Astrocyte (in vitro differentiated cells and primary cell): ENCODE measurements around the gene LUZP2. TPM values are rescaled to one million over a fixed set of nuclear protein-coding genes. Genes with fewer than 3 reads are reported as not detected.

Experiments
- DNase-seq: peaks from one replicate; pipeline ENCODE4 v3.0.0-alpha.2; 2010; ENCODE audit warnings: low read depth
- FAIRE-seq: peaks from 2 replicates; lab custom pipeline; 2011; peaks lifted over from hg19 to GRCh38; lab: Jason Lieb, UNC
- H2AFZ ChIP-seq: 2 replicates; pipeline ENCODE4 v1.6.0; 2012; ENCODE audit warnings: low read depth, low read length, inconsistent platforms
- H3K27ac ChIP-seq: 2 replicates; pipeline ENCODE4 v1.5.1; 2011; ENCODE audit warnings: low read depth, low read length, inconsistent platforms
- H3K27me3 ChIP-seq: 2 replicates; pipeline ENCODE4 v1.6.0; 2011; ENCODE audit warnings: low read length, inconsistent platforms; ENCODE audit not compliant: insufficient read depth
- H3K36me3 ChIP-seq: 2 replicates; pipeline ENCODE4 v1.5.1; 2011; ENCODE audit warnings: low read length, inconsistent platforms; ENCODE audit not compliant: insufficient read depth
- H3K4me1 ChIP-seq: 2 replicates; pipeline ENCODE4 v1.5.1; 2011; ENCODE audit warnings: low read length, inconsistent platforms; ENCODE audit not compliant: insufficient read depth
- H3K4me2 ChIP-seq: 2 replicates; pipeline ENCODE4 v1.6.0; 2012; ENCODE audit warnings: low read length, inconsistent platforms
- H3K4me3 ChIP-seq: 2 replicates; pipeline ENCODE4 v1.5.1; 2011; ENCODE audit warnings: low read depth, mild to moderate bottlenecking, low read length, inconsistent platforms; ENCODE audit not compliant: insufficient read depth
- H3K79me2 ChIP-seq: 2 replicates; pipeline ENCODE4 v1.6.0; 2012; ENCODE audit warnings: mild to moderate bottlenecking, low read length, inconsistent platforms; ENCODE audit not compliant: insufficient read depth
- H3K9ac ChIP-seq: 2 replicates; pipeline ENCODE4 v1.6.0; 2012; ENCODE audit warnings: mild to moderate bottlenecking, low read length, inconsistent platforms
- H3K9me3 ChIP-seq: 2 replicates; pipeline ENCODE4 v1.5.1; 2012; ENCODE audit warnings: low read depth, mild to moderate bottlenecking, low read length, inconsistent platforms; ENCODE audit not compliant: insufficient read depth
- H4K20me1 ChIP-seq: 2 replicates; pipeline ENCODE4 v1.6.0; 2012; ENCODE audit warnings: low read length, inconsistent platforms; ENCODE audit not compliant: insufficient read depth
- H3K27ac Mint-ChIP-seq: one replicate; pipeline ENCODE4 v1.8.0; 2021; ENCODE audit warnings: mild to moderate bottlenecking, mixed read lengths; ENCODE audit not compliant: unreplicated experiment
- H3K27me3 Mint-ChIP-seq: one replicate; pipeline ENCODE4 v1.8.0; 2021; ENCODE audit warnings: low read depth, mixed read lengths; ENCODE audit not compliant: unreplicated experiment
- H3K36me3 Mint-ChIP-seq: one replicate; pipeline ENCODE4 v1.8.0; 2021; ENCODE audit warnings: low read depth, mixed read lengths; ENCODE audit not compliant: unreplicated experiment
- H3K4me1 Mint-ChIP-seq: one replicate; pipeline ENCODE4 v1.8.0; 2021; ENCODE audit warnings: low read depth, mixed read lengths; ENCODE audit not compliant: unreplicated experiment
- H3K4me3 Mint-ChIP-seq: one replicate; pipeline ENCODE4 v1.8.0; 2021; ENCODE audit warnings: mild to moderate bottlenecking, moderate library complexity, mixed read lengths; ENCODE audit not compliant: unreplicated experiment
- H3K9me3 Mint-ChIP-seq: one replicate; pipeline ENCODE4 v1.8.0; 2021; ENCODE audit warnings: mild to moderate bottlenecking, mixed read lengths; ENCODE audit not compliant: unreplicated experiment
- EZH2 ChIP-seq: IDR thresholded peaks from 2 replicates; pipeline ENCODE4 v1.6.1; 2012; ENCODE audit warnings: mild to moderate bottlenecking, low read length, inconsistent platforms; ENCODE audit not compliant: insufficient read depth
- total RNA-seq: library from RNA; stranded (reverse); gene quantifications from 2 replicates; pipeline ENCODE4 v1.2.1, GENCODE V29; 2021
- TF ChIP-seq, protein P1 (sequence below): IDR thresholded peaks from 2 replicates; pipeline ENCODE4 v1.5.1; 2011; ENCODE audit warnings: low read depth, mild to moderate bottlenecking, inconsistent platforms, low read length, moderate library complexity; ENCODE audit not compliant: insufficient read depth

Gene LUZP2
- total RNA-seq, 1 donor from 2014 or later, result 2.3 TPM

DNA sequence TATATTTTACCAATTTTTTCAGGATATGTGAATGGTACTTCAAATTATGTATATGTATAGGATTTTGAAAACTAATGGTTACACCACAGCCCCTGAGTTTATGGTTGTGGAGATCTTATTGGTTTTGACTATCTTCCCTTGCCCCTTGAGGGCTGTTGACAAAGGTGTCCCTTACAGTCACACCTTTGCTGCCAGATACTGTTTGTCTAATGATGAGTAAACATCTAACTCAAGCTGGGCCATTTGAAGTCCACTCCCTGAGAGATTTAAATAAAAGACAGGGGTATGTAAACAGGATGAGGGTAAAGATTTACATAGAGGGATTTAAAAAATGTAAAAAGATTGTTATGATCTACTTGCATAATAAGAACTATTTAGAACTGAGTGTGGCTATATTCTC, 38.9 kb upstream of the LUZP2 start:
- H3K9me3 Mint-ChIP-seq, result peaks cover 2% of the 10 kb centered on the region
- H3K27ac Mint-ChIP-seq, result no peak overlapping the region
- H3K4me3 ChIP-seq, result no peak overlapping the region
- H3K27me3 Mint-ChIP-seq, result no peaks in the 10 kb centered on the region
- no peaks in the 10 kb centered on the region for H3K4me1 Mint-ChIP-seq
- no peaks in the 10 kb centered on the region for H3K36me3 Mint-ChIP-seq
- H3K4me1 ChIP-seq, result no peaks in the 10 kb centered on the region
- no peaks in the 10 kb centered on the region for H3K36me3 ChIP-seq
- no peak overlapping the region for H3K9ac ChIP-seq
- H3K4me2 ChIP-seq, result no peak overlapping the region
- no peak overlapping the region for H3K4me3 Mint-ChIP-seq
- no peak overlapping the region for H3K27ac ChIP-seq
- DNase-seq, result no peak
- no peaks in the 10 kb centered on the region for H3K27me3 ChIP-seq
- no peaks in the 10 kb centered on the region for H3K9me3 ChIP-seq
- H2AFZ ChIP-seq, result no peak overlapping the region
- no peak for FAIRE-seq
- H3K79me2 ChIP-seq, result no peaks in the 10 kb centered on the region
- no peaks in the 10 kb centered on the region for H4K20me1 ChIP-seq
- no peak for TF ChIP-seq EZH2
- TF ChIP-seq, protein P1, sequence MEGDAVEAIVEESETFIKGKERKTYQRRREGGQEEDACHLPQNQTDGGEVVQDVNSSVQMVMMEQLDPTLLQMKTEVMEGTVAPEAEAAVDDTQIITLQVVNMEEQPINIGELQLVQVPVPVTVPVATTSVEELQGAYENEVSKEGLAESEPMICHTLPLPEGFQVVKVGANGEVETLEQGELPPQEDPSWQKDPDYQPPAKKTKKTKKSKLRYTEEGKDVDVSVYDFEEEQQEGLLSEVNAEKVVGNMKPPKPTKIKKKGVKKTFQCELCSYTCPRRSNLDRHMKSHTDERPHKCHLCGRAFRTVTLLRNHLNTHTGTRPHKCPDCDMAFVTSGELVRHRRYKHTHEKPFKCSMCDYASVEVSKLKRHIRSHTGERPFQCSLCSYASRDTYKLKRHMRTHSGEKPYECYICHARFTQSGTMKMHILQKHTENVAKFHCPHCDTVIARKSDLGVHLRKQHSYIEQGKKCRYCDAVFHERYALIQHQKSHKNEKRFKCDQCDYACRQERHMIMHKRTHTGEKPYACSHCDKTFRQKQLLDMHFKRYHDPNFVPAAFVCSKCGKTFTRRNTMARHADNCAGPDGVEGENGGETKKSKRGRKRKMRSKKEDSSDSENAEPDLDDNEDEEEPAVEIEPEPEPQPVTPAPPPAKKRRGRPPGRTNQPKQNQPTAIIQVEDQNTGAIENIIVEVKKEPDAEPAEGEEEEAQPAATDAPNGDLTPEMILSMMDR, result no peak

DNA sequence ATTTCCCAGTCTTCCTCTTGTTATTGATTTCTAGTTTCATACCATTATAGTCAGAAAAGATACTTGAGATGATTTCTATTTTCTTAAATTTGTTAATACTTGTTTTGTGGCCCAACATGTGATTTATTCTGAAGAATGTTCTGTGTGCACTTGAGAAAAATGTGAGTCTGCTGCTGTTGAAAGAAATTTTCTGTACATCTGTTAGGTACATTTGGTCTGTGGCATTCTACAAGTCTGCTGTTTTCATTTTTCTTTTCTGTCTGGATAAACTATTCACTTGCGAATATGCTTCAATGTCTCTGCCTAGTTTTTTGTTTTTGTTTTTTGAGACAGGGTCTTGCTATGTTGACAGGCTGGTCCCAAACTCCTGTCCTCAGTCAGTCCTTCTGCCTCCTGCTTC, 26.4 kb upstream of the LUZP2 start:
- DNase-seq (no peak), FAIRE-seq (no peak)
- Histone ChIP-seq H3K9ac (no peak overlapping the region), H3K79me2 (no peaks in the 10 kb centered on the region), H3K27ac (no peak overlapping the region), H2AFZ (no peak overlapping the region), H3K36me3 (no peaks in the 10 kb centered on the region), H3K27me3 (no peaks in the 10 kb centered on the region), H3K4me2 (no peak overlapping the region), H4K20me1 (no peaks in the 10 kb centered on the region), H3K4me3 (no peak overlapping the region), H3K4me1 (no peaks in the 10 kb centered on the region), H3K9me3 (no peaks in the 10 kb centered on the region)
- Mint-ChIP-seq H3K27me3 (no peaks in the 10 kb centered on the region), H3K9me3 (peaks cover 5% of the 10 kb centered on the region), H3K4me1 (no peaks in the 10 kb centered on the region), H3K4me3 (no peak overlapping the region), H3K36me3 (no peaks in the 10 kb centered on the region), H3K27ac (no peak overlapping the region)
- TF ChIP-seq EZH2, result no peak
- TF ChIP-seq, protein P1, result no peak

DNA sequence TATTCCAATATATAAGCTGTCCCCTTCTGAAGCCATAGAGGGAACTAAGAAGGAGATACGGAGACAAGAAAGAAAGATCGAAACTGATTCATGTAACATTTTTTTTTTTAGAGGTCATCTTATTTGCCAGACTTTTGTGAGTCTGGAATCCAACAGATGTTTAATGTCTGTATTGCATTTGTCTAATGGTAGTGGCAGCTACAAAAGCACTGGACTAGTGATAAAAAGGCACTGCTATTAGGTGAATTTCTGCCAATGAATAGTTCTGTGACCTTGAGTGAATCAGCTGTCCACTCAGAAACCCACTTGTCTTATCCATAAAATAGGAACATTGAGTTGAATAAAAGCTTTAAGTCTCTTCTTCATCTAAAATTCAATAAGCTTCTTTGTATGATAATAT, 25.8 kb upstream of the LUZP2 start:
- H3K36me3 ChIP-seq, result no peaks in the 10 kb centered on the region
- H3K4me3 ChIP-seq, result no peak overlapping the region
- no peak overlapping the region for H2AFZ ChIP-seq
- DNase-seq (no peak), FAIRE-seq (no peak)
- H3K36me3 Mint-ChIP-seq, result no peaks in the 10 kb centered on the region
- no peaks in the 10 kb centered on the region for H3K79me2 ChIP-seq
- TF ChIP-seq, protein P1, result no peak
- TF ChIP-seq EZH2, result no peak
- no peaks in the 10 kb centered on the region for H3K27me3 ChIP-seq
- no peaks in the 10 kb centered on the region for H3K27me3 Mint-ChIP-seq
- no peaks in the 10 kb centered on the region for H3K4me1 ChIP-seq
- H3K4me1 Mint-ChIP-seq, result no peaks in the 10 kb centered on the region
- peaks cover 9% of the 10 kb centered on the region for H3K9me3 Mint-ChIP-seq
- no peak overlapping the region for H3K9ac ChIP-seq
- H3K9me3 ChIP-seq, result no peaks in the 10 kb centered on the region
- H3K27ac Mint-ChIP-seq, result no peak overlapping the region
- H4K20me1 ChIP-seq, result no peaks in the 10 kb centered on the region
- no peak overlapping the region for H3K4me2 ChIP-seq
- no peak overlapping the region for H3K27ac ChIP-seq
- H3K4me3 Mint-ChIP-seq, result no peak overlapping the region
